Neural cell (in vitro differentiated cells): ENCODE results near the gene CELF5. TPM values are rescaled to one million over a fixed set of nuclear protein-coding genes. Genes with fewer than 3 reads are reported as not detected.

Experiments used
- H2AFZ ChIP-seq: fragments of 200-600, 300-800 bp; sonication (generic), shearing (Covaris generic); 2 replicates; pipeline ENCODE4 v1.6.0; 2014; ENCODE audit warnings: low read depth, mild to moderate bottlenecking, antibody characterized with exemption, low read length, moderate library complexity
- H3F3A ChIP-seq: fragments of 200-600 bp; shearing (Covaris generic); 2 replicates; pipeline ENCODE4 v1.6.1; 2016; ENCODE audit warnings: mild to moderate bottlenecking, moderate library complexity, mixed read lengths, antibody characterized with exemption, low read length; ENCODE audit not compliant: insufficient read depth, poor library complexity, severe bottlenecking
- H3K27ac ChIP-seq: fragments of 200-600, 300-800 bp; sonication (generic), shearing (Covaris generic); 2 replicates; pipeline ENCODE4 v1.5.1; 2014; ENCODE audit warnings: mild to moderate bottlenecking, low read length, moderate library complexity
- H3K27me3 ChIP-seq: fragments of 300-800, 200-600 bp; sonication (generic), shearing (Covaris generic); 2 replicates; pipeline ENCODE4 v1.6.0; 2014; ENCODE audit warnings: mild to moderate bottlenecking, low read depth, low read length, moderate library complexity; ENCODE audit not compliant: insufficient read depth
- H3K36me3 ChIP-seq: fragments of 300-800, 200-600 bp; sonication (generic), shearing (Covaris generic); 2 replicates; pipeline ENCODE4 v1.5.1; 2014; ENCODE audit warnings: mild to moderate bottlenecking, antibody characterized with exemption, low read length, moderate library complexity; ENCODE audit not compliant: insufficient read depth
- H3K4me2 ChIP-seq: fragments of 300-800, 200-600 bp; sonication (generic), shearing (Covaris generic); 2 replicates; pipeline ENCODE4 v1.6.0; 2014; ENCODE audit warnings: mild to moderate bottlenecking, low read length
- H3K4me3 ChIP-seq: fragments of 300-800, 200-600 bp; sonication (generic), shearing (Covaris generic); 2 replicates; pipeline ENCODE4 v1.5.1; 2014; ENCODE audit warnings: mild to moderate bottlenecking, low read length, moderate library complexity
- H3K79me2 ChIP-seq: fragments of 200-600 bp; shearing (Covaris generic); replicated peaks from 2 replicates; pipeline ENCODE4 v1.6.0; 2014; ENCODE audit warnings: mild to moderate bottlenecking, low read length, moderate library complexity; ENCODE audit not compliant: insufficient read depth
- H3K9ac ChIP-seq: fragments of 300-800, 200-600 bp; sonication (generic), shearing (Covaris generic); 2 replicates; pipeline ENCODE4 v1.6.1; 2016; ENCODE audit warnings: mild to moderate bottlenecking, low read length, mixed read lengths
- H3K9me2 ChIP-seq: fragments of 200-600 bp; shearing (Covaris generic); 2 replicates; pipeline ENCODE4 v1.6.1; 2016; ENCODE audit warnings: mild to moderate bottlenecking, low read length, mixed read lengths; ENCODE audit not compliant: insufficient read depth
- H3K9me3 ChIP-seq: fragments of 200-600, 300-800 bp; sonication (generic), shearing (Covaris generic); 2 replicates; pipeline ENCODE4 v1.6.1; 2016; ENCODE audit warnings: mild to moderate bottlenecking, mixed run types, low read length, moderate library complexity, mixed read lengths
- H4K20me1 ChIP-seq: fragments of 200-600 bp; shearing (Covaris generic); 2 replicates; pipeline ENCODE4 v1.6.1; 2016; ENCODE audit warnings: mild to moderate bottlenecking, mixed run types; ENCODE audit not compliant: insufficient read depth
- CTCF ChIP-seq: fragments of 450-650 bp; IDR thresholded peaks from 2 replicates; pipeline ENCODE4 v1.5.1; 2014; ENCODE audit warnings: antibody characterized with exemption, mild to moderate bottlenecking, moderate library complexity; ENCODE audit not compliant: poor library complexity, severe bottlenecking
- EP300 ChIP-seq: fragments of 450-650 bp; conservative IDR thresholded peaks from 2 replicates; pipeline ENCODE4 v1.6.1; 2014; ENCODE audit warnings: antibody characterized with exemption, mild to moderate bottlenecking, moderate library complexity; ENCODE audit not compliant: poor library complexity, severe bottlenecking
- EZH2 ChIP-seq: fragments of 200-600, 300-800 bp; shearing (Covaris generic), sonication (generic); IDR thresholded peaks from 2 replicates; pipeline ENCODE4 v1.6.1; 2014; ENCODE audit warnings: antibody characterized with exemption, low read length, borderline replicate concordance, mild to moderate bottlenecking; ENCODE audit not compliant: insufficient read depth, poor library complexity, severe bottlenecking
- MXI1 ChIP-seq: fragments of 450-650 bp; conservative IDR thresholded peaks from 2 replicates; pipeline ENCODE4 v1.6.1; 2014; ENCODE audit warnings: antibody characterized with exemption, mild to moderate bottlenecking; ENCODE audit not compliant: poor library complexity, severe bottlenecking
- POLR2AphosphoS5 ChIP-seq: IDR thresholded peaks from 2 replicates; pipeline ENCODE4 v1.6.1; 2012
- RAD21 ChIP-seq: fragments of 450-650 bp; conservative IDR thresholded peaks from 2 replicates; pipeline ENCODE4 v1.6.1; 2014; ENCODE audit warnings: antibody characterized with exemption, mild to moderate bottlenecking, moderate library complexity
- REST ChIP-seq: IDR thresholded peaks from 2 replicates; pipeline ENCODE4 v1.6.1; 2012; ENCODE audit warnings: borderline replicate concordance
- SMC3 ChIP-seq: fragments of 450-650 bp; conservative IDR thresholded peaks from 2 replicates; pipeline ENCODE4 v1.6.1; 2014; ENCODE audit warnings: antibody characterized with exemption, mild to moderate bottlenecking, moderate library complexity; ENCODE audit not compliant: poor library complexity
- TAF1 ChIP-seq: IDR thresholded peaks from 2 replicates; pipeline ENCODE4 v1.6.1; 2012; ENCODE audit warnings: low read depth
- polyA plus RNA-seq: library from polyadenylated mRNA; depleted of rRNA; stranded (reverse); fragments of >200 nt; gene quantifications from 2 replicates; pipeline ENCODE4 v1.2.3, GENCODE V29; 2014

CELF5 gene
- polyA plus RNA-seq, 1 donor from 2014 or later = 130 TPM

- no peaks in the 10 kb centered on the region for H4K20me1 ChIP-seq
- H2AFZ ChIP-seq = no peak overlapping the region
- no peaks in the 10 kb centered on the region for H3K79me2 ChIP-seq
- no peaks in the 10 kb centered on the region for H3K27me3 ChIP-seq
- no peak overlapping the region for H3K27ac ChIP-seq
- no peak overlapping the region for H3K9ac ChIP-seq
- no peaks in the 10 kb centered on the region for H3K9me2 ChIP-seq
- H3K4me2 ChIP-seq = no peak overlapping the region
- no peaks in the 10 kb centered on the region for H3K36me3 ChIP-seq
- H3F3A ChIP-seq = no peaks in the 10 kb centered on the region
- no peak overlapping the region for H3K4me3 ChIP-seq
- H3K9me3 ChIP-seq = no peaks in the 10 kb centered on the region
- TF ChIP-seq SMC3 = no peak
- no peak for TF ChIP-seq TAF1
Observed at GRCh38 chr19:3316132-3316648, 91.7 kb downstream of the CELF5 start.

- TF ChIP-seq EP300 = no peak
- no peak for TF ChIP-seq REST
- TF ChIP-seq CTCF = no peak
- no peak for TF ChIP-seq EZH2
- no peak for TF ChIP-seq RAD21
- no peak for TF ChIP-seq SMC3
- no peak for TF ChIP-seq POLR2AphosphoS5
- TF ChIP-seq MXI1 = no peak
- no peak for TF ChIP-seq TAF1
- no peak overlapping the region for H3K27ac ChIP-seq
- no peaks in the 10 kb centered on the region for H3F3A ChIP-seq
- no peaks in the 10 kb centered on the region for H3K9me3 ChIP-seq
- no peaks in the 10 kb centered on the region for H3K27me3 ChIP-seq
- no peak overlapping the region for H3K4me2 ChIP-seq
- H3K36me3 ChIP-seq = no peaks in the 10 kb centered on the region
- no peaks in the 10 kb centered on the region for H3K79me2 ChIP-seq
- H2AFZ ChIP-seq = no peak overlapping the region
- H3K4me3 ChIP-seq = no peak overlapping the region
- no peaks in the 10 kb centered on the region for H3K9me2 ChIP-seq
- no peak overlapping the region for H3K9ac ChIP-seq
- no peaks in the 10 kb centered on the region for H4K20me1 ChIP-seq
Observed at GRCh38 chr19:3316659-3317207, 92.3 kb downstream of the CELF5 start.
